Measurements from ENCODE around the gene CBX2. TPM values are rescaled to one million over a fixed set of nuclear protein-coding genes. Genes with fewer than 3 reads are reported as not detected.

The CBX2 gene
- total RNA-seq, 1 experiment from 2014 or later, result 79.4 TPM

DNA sequence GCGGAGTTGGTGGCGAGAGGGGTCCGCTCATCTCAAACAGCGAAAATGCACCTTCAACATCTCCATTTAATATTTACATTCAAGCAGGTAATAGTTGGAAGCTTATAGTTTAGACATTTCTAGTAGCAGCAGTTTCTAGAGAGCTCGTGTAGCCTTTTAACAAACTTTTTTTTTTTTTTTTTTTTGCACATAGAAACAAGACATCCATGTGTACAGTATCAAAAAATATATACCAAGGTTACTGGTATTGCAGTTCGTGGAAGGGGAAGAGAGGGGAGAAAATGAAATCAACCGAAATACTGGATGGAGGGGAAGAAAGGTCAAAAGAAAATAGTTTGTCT is 55.1 kb downstream of the CBX2 start:
- H3K56ac ChIP-seq (ENCODE audit: insufficient read length, low read depth, low read length), result no peak overlapping the region
- no peak overlapping the region for H2BK5ac ChIP-seq (ENCODE audit: insufficient read length, low read length)
- H4K20me1 ChIP-seq (ENCODE audit: control insufficient read depth, insufficient read depth, insufficient read length), result no peaks in the 10 kb centered on the region
- H2AK5ac ChIP-seq (ENCODE audit: insufficient read length, low read length), result no peak overlapping the region
- H3K79me2 ChIP-seq (ENCODE audit: insufficient read depth, low read length), result no peaks in the 10 kb centered on the region
- H3K23me2 ChIP-seq (ENCODE audit: insufficient read length, low read depth, low read length, poor library complexity, severe bottlenecking), result peaks cover 32% of the 10 kb centered on the region
- H3K79me1 ChIP-seq (ENCODE audit: insufficient read depth, low read depth, low read length, poor library complexity, severe bottlenecking), result no peaks in the 10 kb centered on the region
- H3K23ac ChIP-seq (ENCODE audit: insufficient read length, low read depth, low read length), result no peak overlapping the region
- Mint-ChIP-seq H3K4me1 (peaks cover 28 to 53% of the 10 kb centered on the region in 2 experiments), H3K27ac (no peak overlapping the region), H3K27me3 (ENCODE audit: low read depth) (peaks cover 99% of the 10 kb centered on the region), H3K36me3 (ENCODE audit: insufficient read depth in 1 of 3, low read depth in 3 of 3) (no peaks in the 10 kb centered on the region), H3K9me3 (no peaks in the 10 kb centered on the region; a peak in 2 of 5 replicates), H3K4me3 (peak overlapping the region; percentile 41 to 70)
- TF ChIP-seq, protein P1, sequence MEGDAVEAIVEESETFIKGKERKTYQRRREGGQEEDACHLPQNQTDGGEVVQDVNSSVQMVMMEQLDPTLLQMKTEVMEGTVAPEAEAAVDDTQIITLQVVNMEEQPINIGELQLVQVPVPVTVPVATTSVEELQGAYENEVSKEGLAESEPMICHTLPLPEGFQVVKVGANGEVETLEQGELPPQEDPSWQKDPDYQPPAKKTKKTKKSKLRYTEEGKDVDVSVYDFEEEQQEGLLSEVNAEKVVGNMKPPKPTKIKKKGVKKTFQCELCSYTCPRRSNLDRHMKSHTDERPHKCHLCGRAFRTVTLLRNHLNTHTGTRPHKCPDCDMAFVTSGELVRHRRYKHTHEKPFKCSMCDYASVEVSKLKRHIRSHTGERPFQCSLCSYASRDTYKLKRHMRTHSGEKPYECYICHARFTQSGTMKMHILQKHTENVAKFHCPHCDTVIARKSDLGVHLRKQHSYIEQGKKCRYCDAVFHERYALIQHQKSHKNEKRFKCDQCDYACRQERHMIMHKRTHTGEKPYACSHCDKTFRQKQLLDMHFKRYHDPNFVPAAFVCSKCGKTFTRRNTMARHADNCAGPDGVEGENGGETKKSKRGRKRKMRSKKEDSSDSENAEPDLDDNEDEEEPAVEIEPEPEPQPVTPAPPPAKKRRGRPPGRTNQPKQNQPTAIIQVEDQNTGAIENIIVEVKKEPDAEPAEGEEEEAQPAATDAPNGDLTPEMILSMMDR (conservative IDR thresholded peaks at IDR 0.05), result no peak
- peaks cover 66% of the 10 kb centered on the region for H3K27me3 ChIP-seq (ENCODE audit: insufficient read depth, low read length)
- no peak overlapping the region for H2BK20ac ChIP-seq (ENCODE audit: low read depth, low read length, poor library complexity, severe bottlenecking)
- no peak overlapping the region for H3K4ac ChIP-seq (ENCODE audit: low read depth, low read length)
- no peak overlapping the region for H3K9ac ChIP-seq (ENCODE audit: extremely low read depth, insufficient read length, low read length)
- no peak overlapping the region for H4K5ac ChIP-seq (ENCODE audit: insufficient read length, low read depth, low read length)
- no peak for DNase-seq
- H3K27ac ChIP-seq (ENCODE audit: insufficient read length, low read depth, low read length), result no peak overlapping the region
- no peak overlapping the region for H2BK120ac ChIP-seq (ENCODE audit: low read depth, low read length, poor library complexity, severe bottlenecking)
- H2BK15ac ChIP-seq (ENCODE audit: low read depth, low read length), result no peak overlapping the region
- peaks cover 2% of the 10 kb centered on the region; the same call in 1 of the 2 replicates for H3K4me1 ChIP-seq (ENCODE audit: insufficient read depth, low read length)
- H3T11ph ChIP-seq (ENCODE audit: low read length), result no peak overlapping the region
- H3K4me2 ChIP-seq (ENCODE audit: insufficient read depth, insufficient read length, low read length), result no peak overlapping the region
- H3K14ac ChIP-seq (ENCODE audit: insufficient read depth, low read length), result no peak overlapping the region
- H4K91ac ChIP-seq (ENCODE audit: insufficient read length, low read depth, low read length), result no peak overlapping the region
- no peak overlapping the region for H2BK12ac ChIP-seq (ENCODE audit: insufficient read length, low read depth, low read length)
- no CpG with 5 or more reads among the region's 7 CpGs for WGBS (ENCODE audit: extremely low coverage, insufficient read length, low lambda C conversion rate)
- no peak overlapping the region for H3K18ac ChIP-seq (ENCODE audit: insufficient read length, low read depth, low read length)
- no peak overlapping the region for H4K8ac ChIP-seq (replicated peaks; ENCODE audit: insufficient read length, low read depth, low read length)
- no peak overlapping the region for H2AFZ ChIP-seq (ENCODE audit: low read length)
- no peaks in the 10 kb centered on the region for H3K9me3 ChIP-seq (ENCODE audit: control insufficient read depth, low read depth, low read length)
